Measurements from ENCODE around the gene DNTT. TPM values are rescaled to one million over a fixed set of nuclear protein-coding genes. Genes with fewer than 3 reads are reported as not detected.

The DNTT gene
- total RNA-seq, 2 experiments from 2014 or later, result 0.16 to 0.32 TPM

DNA sequence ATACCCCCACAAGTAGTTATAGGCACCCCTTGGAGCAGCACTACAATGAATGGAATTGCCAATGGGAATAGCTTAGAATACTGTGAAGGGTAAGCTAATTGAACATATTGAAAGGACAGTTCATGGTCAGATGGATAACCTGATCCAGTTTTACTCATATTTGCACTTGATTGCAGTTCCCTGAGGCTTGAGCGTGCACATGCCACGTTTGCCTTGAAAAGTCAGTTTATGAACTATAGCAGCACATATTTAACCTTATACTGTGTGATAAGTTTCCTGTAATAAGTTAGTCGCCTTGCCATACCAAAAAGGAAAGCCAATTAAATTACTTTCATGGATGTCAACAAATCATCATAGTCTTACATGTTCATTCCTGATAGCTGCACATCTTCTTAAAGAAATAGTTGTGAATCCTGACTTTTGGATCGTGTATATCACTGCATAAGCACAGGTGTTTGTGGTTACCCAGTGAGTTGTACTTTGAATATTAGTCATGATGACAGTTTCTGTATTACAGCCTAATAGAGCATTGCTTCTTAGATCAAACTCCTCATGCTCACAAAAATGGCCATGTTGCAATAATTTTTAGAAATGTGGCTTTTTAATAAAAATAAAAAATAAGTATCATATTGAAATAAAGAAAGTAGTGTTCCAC lies 21.6 kb downstream of the DNTT start:
- H3K4me3 ChIP-seq (ENCODE audit: low read depth, low read length, poor library complexity, severe bottlenecking), result no peak overlapping the region
- no peaks in the 10 kb centered on the region for H3K79me2 ChIP-seq (ENCODE audit: insufficient read depth, low read depth, low read length)
- ChIA-PET CTCF (ENCODE audit: unreplicated experiment) (no interaction called here), POLR2A (interaction anchor here (1.0 kb wide), 1 partner anchor 26 kb away, joined by 4 read pairs; no protein-coding TSS in a partner anchor)
- intact Hi-C loops (cut with micrococcal nuclease; ENCODE audit: unreplicated experiment), result no loop called here
- no peaks in the 10 kb centered on the region for H3K4me1 ChIP-seq (ENCODE audit: insufficient read depth, low read length, poor library complexity, severe bottlenecking)
- no peak overlapping the region for H2AFZ ChIP-seq (ENCODE audit: low read length)
- BruUV-seq (replicated peaks), result no TSS peak
- H3K9me2 ChIP-seq (ENCODE audit: insufficient read depth, low read length), result no peaks in the 10 kb centered on the region; the same call in 1 of the 2 replicates
- no peaks in the 10 kb centered on the region for H3K36me3 ChIP-seq (ENCODE audit: insufficient read depth, low read length)
- TF ChIP-seq, protein P1, sequence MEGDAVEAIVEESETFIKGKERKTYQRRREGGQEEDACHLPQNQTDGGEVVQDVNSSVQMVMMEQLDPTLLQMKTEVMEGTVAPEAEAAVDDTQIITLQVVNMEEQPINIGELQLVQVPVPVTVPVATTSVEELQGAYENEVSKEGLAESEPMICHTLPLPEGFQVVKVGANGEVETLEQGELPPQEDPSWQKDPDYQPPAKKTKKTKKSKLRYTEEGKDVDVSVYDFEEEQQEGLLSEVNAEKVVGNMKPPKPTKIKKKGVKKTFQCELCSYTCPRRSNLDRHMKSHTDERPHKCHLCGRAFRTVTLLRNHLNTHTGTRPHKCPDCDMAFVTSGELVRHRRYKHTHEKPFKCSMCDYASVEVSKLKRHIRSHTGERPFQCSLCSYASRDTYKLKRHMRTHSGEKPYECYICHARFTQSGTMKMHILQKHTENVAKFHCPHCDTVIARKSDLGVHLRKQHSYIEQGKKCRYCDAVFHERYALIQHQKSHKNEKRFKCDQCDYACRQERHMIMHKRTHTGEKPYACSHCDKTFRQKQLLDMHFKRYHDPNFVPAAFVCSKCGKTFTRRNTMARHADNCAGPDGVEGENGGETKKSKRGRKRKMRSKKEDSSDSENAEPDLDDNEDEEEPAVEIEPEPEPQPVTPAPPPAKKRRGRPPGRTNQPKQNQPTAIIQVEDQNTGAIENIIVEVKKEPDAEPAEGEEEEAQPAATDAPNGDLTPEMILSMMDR (conservative IDR thresholded peaks at IDR 0.05; ENCODE audit: low read length), result no peak
- TF ChIP-seq EZH2phosphoT487 (IDR thresholded peaks at IDR 0.05; ENCODE audit: borderline replicate concordance, low read depth, low read length), result no peak
- no peak for DNase-seq (ENCODE audit: low spot score)
- no peak overlapping the region for H3K27ac ChIP-seq (ENCODE audit: low read depth, low read length, poor library complexity, severe bottlenecking)
- H3K9me3 ChIP-seq (ENCODE audit: low read length), result no peaks in the 10 kb centered on the region
- H3K4me2 ChIP-seq (ENCODE audit: low read length), result no peak overlapping the region
- no peaks in the 10 kb centered on the region for H4K20me1 ChIP-seq (ENCODE audit: insufficient read depth, low read length)

DNA sequence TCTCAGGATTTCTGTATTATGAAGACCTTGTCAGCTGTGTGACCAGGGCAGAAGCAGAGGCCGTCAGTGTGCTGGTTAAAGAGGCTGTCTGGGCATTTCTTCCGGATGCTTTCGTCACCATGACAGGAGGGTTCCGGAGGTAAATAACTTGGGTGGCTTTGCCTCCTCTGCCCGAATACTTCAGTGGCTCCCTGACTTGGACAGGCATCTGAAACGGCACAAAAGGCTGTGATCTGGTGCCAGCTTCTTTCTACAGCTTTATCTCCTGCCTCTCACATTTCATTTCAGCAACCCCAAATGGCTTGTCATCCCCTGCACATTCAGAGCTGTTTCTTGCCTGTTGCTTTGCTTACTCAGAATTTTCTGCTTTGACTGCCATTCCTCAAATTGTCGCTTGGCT lies 23.2 kb downstream of the DNTT start:
- no peak for DNase-seq (ENCODE audit: low spot score)
- Histone ChIP-seq H3K79me2 (ENCODE audit: insufficient read depth, low read depth, low read length) (no peaks in the 10 kb centered on the region), H4K20me1 (ENCODE audit: insufficient read depth, low read length) (no peaks in the 10 kb centered on the region), H3K4me2 (ENCODE audit: low read length) (no peak overlapping the region), H3K27ac (ENCODE audit: low read depth, low read length, poor library complexity, severe bottlenecking) (no peak overlapping the region), H3K9me3 (ENCODE audit: low read length) (no peaks in the 10 kb centered on the region), H3K9me2 (ENCODE audit: insufficient read depth, low read length) (no peaks in the 10 kb centered on the region; the same call in 1 of the 2 replicates), H2AFZ (ENCODE audit: low read length) (no peak overlapping the region), H3K4me3 (ENCODE audit: low read depth, low read length, poor library complexity, severe bottlenecking) (no peak overlapping the region), H3K36me3 (ENCODE audit: insufficient read depth, low read length) (no peaks in the 10 kb centered on the region), H3K4me1 (ENCODE audit: insufficient read depth, low read length, poor library complexity, severe bottlenecking) (peaks cover under 1% of the 10 kb centered on the region)
- CTCF ChIA-PET (ENCODE audit: unreplicated experiment), result no interaction called here
- intact Hi-C loops (cut with micrococcal nuclease; ENCODE audit: unreplicated experiment), result no loop called here
- BruUV-seq (replicated peaks), result no TSS peak
- POLR2A ChIA-PET, result no interaction called here
- TF ChIP-seq EZH2phosphoT487 (IDR thresholded peaks at IDR 0.05; ENCODE audit: borderline replicate concordance, low read depth, low read length), result no peak
- TF ChIP-seq, protein P1 (conservative IDR thresholded peaks at IDR 0.05; ENCODE audit: low read length), result no peak

DNA sequence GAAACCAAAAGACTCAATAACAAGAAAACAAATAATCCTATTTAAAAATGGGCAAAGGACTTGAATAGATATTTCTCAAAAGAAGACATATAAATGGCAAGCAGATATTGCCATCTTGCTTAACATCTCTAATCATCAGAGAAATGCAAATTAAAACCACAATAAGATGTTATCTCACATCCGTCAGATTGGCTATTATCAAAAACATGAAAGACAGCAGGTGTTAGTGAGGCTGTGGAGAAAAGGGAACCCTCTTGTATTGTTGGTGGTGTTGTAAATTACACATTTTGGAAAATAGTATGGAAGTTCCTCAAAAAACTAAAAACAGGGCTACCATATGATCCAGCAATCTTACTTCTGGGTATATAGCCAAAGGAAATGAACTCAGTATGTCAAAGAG lies 28.9 kb downstream of the DNTT start:
- Histone ChIP-seq H3K9me3 (ENCODE audit: low read length) (no peaks in the 10 kb centered on the region), H3K4me3 (ENCODE audit: low read depth, low read length, poor library complexity, severe bottlenecking) (no peak overlapping the region), H2AFZ (ENCODE audit: low read length) (peak overlapping the region; percentile 13; the same call in 1 of the 2 replicates), H3K4me2 (ENCODE audit: low read length) (peak overlapping the region; percentile 33), H3K79me2 (ENCODE audit: insufficient read depth, low read depth, low read length) (no peaks in the 10 kb centered on the region), H3K4me1 (ENCODE audit: insufficient read depth, low read length, poor library complexity, severe bottlenecking) (peaks cover 13% of the 10 kb centered on the region), H3K27ac (ENCODE audit: low read depth, low read length, poor library complexity, severe bottlenecking) (no peak overlapping the region), H4K20me1 (ENCODE audit: insufficient read depth, low read length) (no peaks in the 10 kb centered on the region), H3K9me2 (ENCODE audit: insufficient read depth, low read length) (no peaks in the 10 kb centered on the region), H3K36me3 (ENCODE audit: insufficient read depth, low read length) (no peaks in the 10 kb centered on the region)
- TF ChIP-seq, protein P1 (conservative IDR thresholded peaks at IDR 0.05; ENCODE audit: low read length), result no peak
- no peak for TF ChIP-seq EZH2phosphoT487 (IDR thresholded peaks at IDR 0.05; ENCODE audit: borderline replicate concordance, low read depth, low read length)
- intact Hi-C loops (cut with micrococcal nuclease; ENCODE audit: unreplicated experiment), result loop anchor here (2.0 kb wide), 1 partner anchor 316 kb away; no protein-coding TSS in a partner anchor
- peak; percentile 14 for DNase-seq (ENCODE audit: low spot score)
- BruUV-seq (replicated peaks), result no TSS peak
- POLR2A ChIA-PET, result interaction anchor here (0.8 kb wide), 1 partner anchor 10 kb away, joined by 4 read pairs; no protein-coding TSS in a partner anchor
- CTCF ChIA-PET (ENCODE audit: unreplicated experiment), result no interaction called here

Data from OCI-LY7 (cell line).